NCI-H82 treated with DMSO at 0.1 percent for 48 hours (cell line): Measurements from ENCODE around the gene CWF19L1.
"Not testable (repeated sequence)": the region's sequence is repeated elsewhere in the genome, so short reads cannot be mapped to it uniquely, and the experiment has no call there.

Experiments
- DNase-seq: peaks from one replicate; lab custom pipeline; 2025; ENCODE audit not compliant: unreplicated experiment; lab: John Stamatoyannopoulos, UW

The CWF19L1 gene

DNA sequence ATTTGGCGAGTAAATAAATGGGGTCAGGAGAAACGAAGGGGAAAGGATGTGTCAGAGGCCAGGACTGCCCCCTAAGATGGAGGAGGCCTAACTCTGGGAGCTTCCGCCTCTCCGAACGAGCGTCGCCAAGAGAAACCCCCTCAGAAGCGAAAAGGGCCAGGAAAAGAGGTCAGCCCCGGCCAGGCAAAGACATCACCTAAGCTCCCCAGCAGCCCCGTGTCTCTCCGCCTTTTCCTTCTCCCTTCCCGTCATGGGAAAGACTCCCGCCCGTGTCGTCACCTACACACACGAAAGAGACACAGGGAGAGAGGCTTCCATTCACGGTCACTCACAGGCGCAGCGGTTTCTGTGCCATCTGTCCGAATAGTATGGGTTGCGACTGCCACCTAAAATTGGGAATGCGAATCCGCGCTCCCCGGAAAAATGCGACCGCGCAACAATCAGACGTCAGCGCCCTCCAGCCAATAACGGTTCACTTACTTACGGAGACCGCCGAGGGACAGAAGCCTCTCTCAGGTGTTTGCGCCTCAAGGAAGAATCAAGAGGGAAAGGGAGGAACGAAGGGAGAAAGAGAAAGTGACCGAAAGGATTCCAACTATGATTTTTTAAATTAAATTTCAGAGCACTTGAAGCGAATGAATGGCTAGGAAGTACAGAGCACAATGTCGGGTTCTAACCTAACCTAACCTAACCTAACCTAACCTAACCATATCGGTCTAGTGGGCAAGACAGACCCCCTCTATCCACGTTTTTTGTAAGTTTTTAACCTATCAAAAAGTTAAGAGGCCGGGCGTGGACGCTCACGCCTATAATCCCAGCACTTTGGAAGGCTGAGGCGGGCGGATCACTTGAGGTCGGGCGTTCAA is at the start of gene CWF19L1:
Gene CWF19L1, minus strand, starts transcription at position 400 of the 866 bp plus-strand sequence. Its CDS starts 45 bp downstream, at position 355.
- peak; percentile 58 for DNase-seq

DNA sequence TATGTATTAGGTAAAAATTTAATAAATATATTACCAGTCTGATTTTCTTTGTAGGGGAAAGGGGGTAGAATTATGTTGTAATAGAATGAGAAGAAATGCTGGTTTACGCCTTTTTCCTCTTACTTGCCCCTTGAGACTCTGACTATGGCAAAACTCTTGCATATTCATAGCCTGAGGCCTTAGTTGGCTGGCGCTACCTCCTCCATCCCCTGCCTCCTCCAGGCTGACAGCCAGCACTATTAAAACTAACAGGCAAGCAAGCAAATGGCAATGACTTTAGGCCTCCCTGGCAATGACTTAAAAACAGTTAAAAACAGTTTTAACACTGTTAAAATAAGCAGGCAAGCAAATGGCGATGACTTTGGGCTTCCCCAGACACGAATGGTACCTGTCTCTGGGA is 48.2 kb upstream of the CWF19L1 start:
- no peak for DNase-seq

DNA sequence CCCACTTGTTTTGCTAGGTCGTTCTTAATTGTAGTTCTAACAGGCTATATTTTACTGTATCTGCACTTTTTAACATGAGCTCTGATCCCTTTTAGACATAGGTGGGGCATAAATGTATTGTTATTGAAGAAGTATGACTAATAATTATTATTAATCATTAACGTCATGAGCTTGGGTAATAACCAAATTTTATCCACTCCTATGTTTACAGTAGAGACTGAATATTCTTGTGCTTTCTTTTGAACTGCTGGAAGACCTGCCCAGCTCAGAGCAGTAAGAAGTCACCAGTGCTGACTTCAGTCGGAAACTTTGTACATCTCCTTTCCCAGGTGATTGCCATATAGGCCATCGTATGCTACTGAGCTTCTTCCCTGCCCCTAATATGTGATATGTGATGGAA is 43.9 kb upstream of the CWF19L1 start:
- no peak for DNase-seq

DNA sequence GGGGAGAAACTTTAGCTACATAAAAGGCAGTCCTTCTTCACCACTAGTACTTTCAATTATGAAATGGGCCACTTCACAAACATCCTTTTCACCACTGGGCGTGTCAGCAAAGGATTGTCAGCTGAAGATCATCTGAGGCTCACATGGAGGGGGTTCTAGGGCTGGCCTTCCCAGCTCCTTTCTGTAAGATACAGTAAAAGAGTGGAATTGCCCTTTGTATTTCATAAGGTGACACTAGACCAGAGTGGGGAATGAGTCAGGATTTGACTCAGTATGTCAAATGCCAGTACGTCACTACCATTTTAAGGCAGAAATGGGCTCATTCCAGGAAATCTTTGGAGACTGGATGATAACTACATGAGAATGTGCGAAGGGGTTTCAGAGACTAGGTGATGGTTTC is 40.2 kb upstream of the CWF19L1 start:
- DNase-seq = no peak

DNA sequence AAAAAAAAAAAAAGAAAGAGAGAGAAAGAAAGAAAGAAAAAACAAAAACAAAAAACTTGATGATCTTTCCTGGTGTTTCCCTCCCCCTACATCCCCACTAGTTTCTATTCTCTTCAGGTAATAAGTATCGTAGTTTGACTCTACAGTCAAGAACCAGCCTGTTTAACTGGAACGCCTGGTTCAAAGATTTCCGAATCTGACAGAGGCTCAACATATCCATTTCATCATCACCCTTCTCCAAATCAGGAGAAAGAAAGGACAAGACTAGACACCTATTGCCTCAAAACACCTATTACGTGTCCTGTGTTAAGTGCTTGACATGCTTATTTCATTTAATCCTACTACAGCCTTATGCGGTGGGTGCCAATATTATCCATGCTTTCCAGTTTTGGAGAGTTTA is 39.4 kb upstream of the CWF19L1 start:
- DNase-seq = no peak

DNA sequence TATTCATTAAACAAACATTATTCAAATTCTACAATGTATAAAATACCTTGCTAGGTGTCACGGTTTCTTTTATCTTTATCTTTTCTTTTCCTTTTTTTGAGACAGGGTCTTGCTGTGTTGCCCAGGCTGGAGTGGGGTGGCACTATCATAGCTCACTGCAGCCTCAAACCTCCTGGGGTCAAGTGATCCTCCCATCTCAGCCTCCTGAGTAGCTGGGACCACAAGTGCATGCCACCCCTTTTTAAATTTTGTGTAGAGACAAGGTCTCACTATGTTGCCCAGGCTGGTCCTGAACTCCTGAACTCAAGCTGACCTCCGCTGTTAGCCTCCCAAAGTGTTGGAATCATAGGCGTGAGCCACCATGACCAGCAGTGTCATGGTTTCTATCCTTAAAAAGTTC is 37.0 kb upstream of the CWF19L1 start:
- DNase-seq = no peak

DNA sequence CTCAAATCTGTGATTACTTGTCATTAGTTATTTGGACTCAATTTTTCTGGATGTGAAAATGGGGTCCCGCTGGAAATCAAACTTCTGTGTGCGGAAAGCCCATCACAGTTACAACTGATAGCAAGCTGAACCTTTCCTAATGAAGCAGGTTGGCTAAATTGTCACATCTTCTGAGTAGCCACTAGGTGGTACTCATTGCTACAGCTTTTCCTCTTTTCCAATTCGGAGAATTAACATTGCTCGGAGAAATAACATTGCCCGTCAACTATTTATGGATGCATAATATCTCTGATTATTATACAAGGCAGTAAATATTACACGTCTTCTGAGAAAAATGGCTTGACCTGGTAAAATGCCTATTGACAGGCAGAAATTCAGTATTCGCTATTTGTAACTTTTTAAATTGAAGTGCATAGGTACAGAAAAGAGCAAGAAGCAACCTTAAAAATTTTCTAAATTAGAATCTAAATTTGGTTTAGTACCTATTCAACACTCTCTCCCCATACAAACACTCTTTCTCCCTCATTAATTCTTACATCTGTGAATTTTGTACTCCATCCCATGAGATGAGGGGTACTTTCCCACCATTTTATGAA is 36.4 kb upstream of the CWF19L1 start:
- peak; percentile 33 for DNase-seq

DNA sequence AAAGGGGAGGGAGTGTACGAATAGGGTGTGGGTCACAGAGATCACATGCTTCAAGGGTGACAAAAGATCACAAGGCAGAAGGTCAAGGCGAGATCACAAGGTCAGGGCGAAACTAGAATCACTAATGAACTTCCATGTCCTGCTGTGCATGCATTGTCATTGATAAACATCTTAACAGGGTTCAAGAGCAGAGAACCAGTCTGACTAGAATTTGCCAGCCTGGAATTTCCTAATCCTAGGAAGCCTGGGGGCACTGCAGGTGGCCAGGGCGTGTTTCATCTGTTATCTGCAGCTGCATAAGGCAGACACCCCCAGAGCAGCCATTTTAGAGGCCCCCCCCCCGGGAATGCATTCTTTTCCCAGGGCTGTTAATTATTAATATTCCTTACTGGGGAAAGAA is 33.7 kb upstream of the CWF19L1 start:
- not testable (repeated sequence) for DNase-seq

DNA sequence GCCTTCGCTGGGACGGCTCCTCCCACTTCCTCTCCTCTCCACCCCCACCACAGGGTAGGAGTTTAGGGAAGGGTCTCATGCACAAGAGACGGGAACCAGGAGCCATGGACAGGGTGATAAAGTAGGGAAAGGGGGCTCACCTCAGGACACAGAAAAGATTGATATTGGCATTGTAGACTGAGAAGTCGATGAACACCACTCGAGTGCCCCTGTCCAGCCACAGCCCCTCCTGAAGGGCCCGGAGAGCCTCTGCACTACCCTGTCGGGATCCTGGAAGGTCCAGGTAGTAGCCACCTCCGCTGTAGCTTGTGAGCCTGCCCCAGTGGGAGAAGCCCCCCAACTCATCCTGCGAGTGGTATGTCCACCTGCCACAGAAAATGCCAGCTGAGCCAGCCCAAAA is 29.8 kb upstream of the CWF19L1 start:
- DNase-seq = no peak

DNA sequence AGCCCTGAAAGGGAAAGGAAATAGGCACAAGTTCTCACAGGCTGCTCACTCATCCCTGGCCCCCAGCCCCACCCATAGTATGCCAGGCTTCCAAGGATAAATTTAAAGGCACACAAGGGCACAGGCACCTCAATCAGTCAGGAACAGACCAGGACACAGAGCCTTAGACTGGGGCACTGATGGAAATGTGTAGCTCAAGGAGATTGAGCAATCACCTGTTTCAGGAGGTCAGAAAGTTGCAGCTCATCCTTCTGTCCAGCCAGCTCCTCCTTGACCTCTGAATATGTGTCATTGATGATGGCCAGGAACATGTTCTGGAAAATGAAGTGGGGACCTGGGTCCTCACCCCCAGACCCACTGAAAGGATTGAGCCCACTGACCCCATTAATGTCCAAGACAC is 25.6 kb upstream of the CWF19L1 start:
- DNase-seq = no peak

DNA sequence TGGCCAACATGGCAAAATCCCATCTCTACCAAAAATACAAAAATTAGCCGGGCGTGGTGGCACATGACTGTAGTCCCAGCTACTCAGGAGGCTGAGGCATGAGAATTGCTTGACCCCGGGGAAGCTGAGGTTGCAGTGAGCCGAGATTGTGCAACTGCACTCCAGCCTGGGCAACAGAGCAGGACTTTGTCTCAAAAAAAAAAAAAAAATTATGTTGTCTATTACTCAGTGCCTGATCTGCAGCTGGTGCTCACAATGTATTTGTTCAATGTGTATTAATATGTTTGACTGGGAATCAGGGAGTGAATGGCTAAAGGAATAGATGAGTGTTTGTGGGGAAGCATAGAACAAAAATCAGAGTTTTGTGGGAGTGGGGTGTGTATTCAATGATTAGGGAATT is 24.9 kb upstream of the CWF19L1 start:
- not testable (repeated sequence) for DNase-seq

DNA sequence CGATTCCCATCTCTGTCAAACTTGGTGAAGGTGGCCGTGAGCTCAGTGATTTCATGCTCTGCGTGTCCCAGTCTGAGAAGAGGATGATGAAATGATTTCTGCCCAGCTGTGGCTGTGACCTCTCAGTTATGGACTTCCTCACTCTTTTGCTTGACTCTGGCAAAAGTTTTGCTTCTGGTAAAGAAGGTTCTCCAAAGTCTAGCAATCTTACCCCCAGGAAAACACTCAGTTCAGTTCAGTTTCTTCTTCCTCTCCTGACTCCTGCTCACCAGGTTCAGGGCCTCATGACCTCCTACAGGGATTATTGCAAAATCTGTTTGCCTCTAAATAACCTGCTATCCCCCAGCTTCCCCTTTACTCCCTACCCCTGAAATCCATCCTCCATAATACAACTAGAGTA is 23.9 kb upstream of the CWF19L1 start:
- no peak for DNase-seq

DNA sequence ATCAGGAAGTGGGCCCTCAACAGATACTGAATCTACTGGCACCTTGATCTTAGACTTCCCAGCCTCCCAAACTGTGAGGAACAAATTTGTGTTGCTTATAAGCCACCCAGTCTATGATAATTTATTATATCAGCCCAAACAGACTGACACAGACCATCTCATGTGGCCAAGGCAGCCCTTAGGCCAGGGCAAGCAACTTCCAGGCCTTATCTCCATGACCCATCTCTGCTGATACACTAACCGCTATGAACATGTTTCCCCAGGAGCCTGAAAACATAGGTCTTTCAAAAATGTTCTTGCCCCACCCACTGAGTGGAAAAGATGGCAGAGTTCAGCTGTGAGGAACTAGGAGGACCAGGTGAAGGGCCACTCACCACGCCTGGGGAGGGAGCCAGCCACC is 22.2 kb upstream of the CWF19L1 start:
- DNase-seq = no peak

DNA sequence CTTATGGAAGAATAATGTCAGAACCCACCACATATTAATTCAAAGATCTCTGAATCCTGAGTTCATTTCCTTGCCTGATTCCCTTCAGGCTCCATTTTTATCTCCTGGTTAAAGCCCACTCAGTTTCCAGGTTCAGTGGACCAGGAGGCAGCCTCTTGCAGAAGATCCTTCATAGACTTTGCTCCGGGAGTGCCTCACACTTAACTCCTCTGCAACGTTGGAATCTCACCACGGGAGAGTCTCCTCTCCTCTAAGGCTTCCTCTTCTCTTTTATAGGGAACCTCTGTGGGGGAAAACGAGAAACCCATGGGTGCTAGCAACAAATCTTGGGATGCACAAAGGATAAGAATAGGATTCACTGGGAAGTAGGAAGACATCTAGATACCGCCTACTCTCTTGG is 20.8 kb upstream of the CWF19L1 start:
- DNase-seq = no peak

DNA sequence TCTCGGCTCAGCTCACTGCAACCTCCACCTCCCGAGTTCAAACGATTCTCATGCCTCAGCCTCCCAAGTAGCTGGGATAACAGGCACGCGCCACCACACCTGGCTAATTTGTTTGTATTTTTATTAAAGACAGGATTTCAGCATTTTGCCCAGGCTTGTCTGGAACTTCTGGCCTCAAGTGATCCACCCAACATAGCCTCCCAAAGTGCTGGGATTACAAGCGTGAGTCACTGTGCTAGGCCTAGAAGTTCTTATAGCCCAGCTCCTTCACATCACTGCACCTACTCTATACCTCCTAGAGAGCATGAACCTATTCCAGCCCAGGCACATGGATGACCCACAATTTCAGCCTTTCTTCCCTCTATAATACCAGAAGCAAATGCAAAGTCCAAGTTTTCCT is 20.3 kb upstream of the CWF19L1 start:
- no peak for DNase-seq

DNA sequence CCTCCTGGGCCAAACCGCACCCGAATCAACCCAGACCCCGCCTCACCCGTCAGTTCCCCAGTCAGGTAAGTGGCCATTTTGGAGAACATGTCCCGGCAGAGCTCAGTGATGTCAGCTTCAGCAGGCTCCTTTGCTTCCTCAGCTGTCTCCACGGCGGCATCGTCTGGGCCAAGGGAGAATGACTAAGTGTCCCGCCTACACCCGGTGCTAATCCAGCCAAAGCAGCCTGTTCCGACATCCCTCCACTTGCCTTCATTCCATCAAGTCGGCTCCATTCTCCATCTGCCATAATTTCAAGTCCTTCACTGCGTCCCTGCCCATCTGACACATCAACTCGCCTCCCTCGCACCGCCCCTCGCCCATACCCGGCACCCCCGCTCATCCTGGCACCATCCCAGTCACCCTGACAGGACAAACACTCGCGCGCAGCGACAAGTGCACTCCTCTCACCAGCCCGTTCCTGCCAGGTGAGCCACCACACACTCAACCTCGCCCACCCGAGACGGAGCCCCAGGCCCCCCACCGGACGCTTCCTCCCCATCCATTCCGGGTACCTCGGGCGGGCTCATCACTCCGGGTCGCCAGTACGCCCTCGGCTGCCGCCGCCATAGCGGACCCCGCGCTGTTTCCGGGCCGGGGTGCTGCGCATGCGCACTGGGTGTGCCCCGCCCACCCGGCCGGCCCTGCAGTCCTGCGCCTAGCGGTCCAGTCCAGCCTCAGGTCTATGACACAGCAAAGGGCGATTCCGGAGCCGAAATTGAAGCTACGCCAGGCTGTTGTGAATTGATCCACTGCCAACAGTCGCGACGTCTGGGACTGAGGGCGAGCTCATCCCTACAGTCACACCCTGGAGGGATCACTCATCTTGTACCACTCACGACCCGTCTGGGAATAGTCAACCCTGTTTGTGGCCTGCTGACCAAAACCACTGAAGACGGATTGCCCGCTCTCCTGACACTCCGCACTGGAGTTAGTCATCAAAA is 18.9 kb upstream of the CWF19L1 start, which contains the start of gene BLOC1S2:
Gene BLOC1S2, minus strand, starts transcription at position 630 of the 983 bp plus-strand sequence. Its CDS starts 21 bp downstream, at position 609.
- peak; percentile 9 for DNase-seq

DNA sequence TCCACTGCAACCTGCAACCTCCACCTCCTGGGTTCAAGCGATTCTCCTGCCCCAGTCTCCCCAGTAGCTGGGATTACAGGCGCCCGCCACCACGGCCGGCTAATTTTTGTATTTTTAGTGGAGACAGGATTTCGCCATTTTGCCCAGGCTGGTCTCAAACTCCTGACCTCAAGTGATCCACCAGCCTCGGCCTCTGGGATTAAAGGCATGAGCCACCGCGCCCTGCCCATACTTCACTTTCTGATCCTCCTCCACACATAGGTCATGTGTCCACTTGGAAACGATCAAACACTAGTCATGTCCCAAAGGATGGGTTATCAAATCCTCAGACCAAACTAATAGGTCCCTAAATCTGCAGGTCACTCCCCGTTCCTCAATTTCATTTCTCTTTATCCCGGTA is 17.9 kb upstream of the CWF19L1 start:
- not testable (repeated sequence) for DNase-seq

DNA sequence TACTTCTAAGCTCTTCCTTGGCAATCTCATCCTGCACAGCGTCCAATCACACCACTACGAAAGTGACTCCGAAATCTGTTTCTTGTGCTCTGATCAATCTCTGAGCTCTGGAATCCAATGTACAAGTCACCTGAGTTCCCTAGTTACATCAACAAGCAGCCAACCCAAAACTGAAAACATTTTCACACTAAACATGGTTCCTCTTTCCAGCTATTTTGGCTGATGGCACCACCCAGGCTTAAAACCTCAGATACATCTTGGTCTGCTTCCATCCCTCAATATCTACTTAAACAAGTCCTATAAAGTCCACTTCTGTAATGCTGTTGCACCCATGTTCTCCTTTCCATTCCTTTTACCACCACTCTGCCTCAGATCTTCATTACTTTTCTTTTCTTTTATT is 15.5 kb upstream of the CWF19L1 start:
- DNase-seq = no peak

DNA sequence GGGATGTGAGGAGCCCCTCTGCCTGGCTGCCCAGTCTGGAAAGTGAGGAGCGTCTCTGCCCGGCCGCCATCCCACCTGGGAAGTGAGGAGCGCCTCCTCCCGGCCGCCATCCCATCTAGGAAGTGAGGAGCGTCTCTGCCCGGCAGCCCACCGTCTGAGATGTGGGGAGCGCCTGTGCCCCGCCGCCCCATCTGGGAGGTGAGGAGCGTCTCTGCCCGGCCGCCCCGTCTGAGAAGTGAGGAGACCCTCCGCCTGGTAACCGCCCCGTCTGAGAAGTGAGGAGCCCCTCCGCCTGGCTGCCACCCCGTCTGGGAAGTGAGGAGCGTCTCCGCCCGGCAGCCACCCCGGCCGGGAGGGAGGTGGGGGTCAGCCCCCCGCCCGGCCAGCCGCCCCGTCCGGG is 9.5 kb upstream of the CWF19L1 start:
- not testable (repeated sequence) for DNase-seq

DNA sequence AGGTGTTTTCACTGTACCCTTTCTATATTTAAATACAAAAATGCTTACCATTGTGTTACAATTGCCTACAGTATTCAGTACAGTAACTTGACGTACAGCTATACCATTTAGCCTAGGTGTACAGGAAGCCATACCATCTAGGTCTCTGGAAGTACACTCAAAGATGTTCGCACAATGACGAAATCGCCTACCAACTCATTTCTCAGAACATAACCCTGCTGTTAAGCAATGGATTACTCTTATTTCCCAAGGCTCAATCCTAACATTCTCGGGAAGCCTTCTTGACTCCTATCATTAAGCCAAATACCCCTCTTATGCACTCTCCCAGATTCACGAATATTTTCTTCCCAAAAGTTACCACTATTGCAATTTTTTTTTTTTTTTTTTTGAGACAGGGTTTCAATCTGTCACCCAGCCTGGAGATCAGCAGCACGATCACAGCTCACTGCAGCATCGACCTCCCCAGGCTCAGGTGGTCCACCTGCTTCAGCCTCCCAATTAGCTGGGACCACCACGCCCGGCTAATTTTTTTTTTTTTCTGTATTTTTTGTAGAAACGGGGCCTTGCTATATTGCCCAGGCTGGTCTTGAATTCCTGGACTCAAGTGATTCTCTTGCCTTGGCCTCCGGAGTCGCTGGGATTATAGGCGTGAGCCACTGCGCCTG is 1.5 kb downstream of the CWF19L1 start:
- DNase-seq = no peak

DNA sequence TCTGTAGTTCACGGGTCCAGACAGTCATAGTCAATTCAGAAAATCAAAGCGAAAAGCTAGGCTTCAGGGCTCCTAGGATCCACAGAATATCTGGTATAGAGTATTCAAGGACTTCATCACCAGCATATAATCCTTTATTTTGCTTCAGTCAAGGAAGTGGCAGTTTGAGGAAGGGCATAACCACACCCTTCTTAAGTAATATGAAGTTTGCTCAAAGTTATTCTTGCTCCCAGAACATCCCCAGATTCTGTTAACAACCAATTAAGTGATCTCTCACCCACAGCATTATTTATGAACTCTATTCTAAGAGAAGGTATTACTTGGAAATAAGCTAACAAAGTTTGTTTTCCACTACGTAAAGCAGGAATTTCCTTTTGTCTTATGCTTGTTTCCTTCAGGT is 13.2 kb downstream of the CWF19L1 start:
- no peak for DNase-seq
